Posterior vena cava (tissue), 2 donors: ENCODE data around the gene ZNF768. TPM values are rescaled to one million over a fixed set of nuclear protein-coding genes. Genes with fewer than 3 reads are reported as not detected.
"Not testable (repeated sequence)": the region's sequence is repeated elsewhere in the genome, so short reads cannot be mapped to it uniquely, and the experiment has no call there.

Experiments
- DNase-seq: peaks from one replicate; pipeline ENCODE4 v3.0.0-alpha.2; 2020; ENCODE audit warnings: low spot score
- intact Hi-C, 2 donors: fragments of 100-400 bp; cut with DNase I; formaldehyde crosslinking; loops; one replicate each; pipeline versions ENCODE4 v1.14.1 to v1.14.2; 2022 to 2023
- microRNA-seq, 2 donors: library from miRNA; unstranded; fragments of <30 nt; microRNA quantifications; one replicate each; pipeline ENCODE4 v1.2.0, GENCODE V29; 2020 to 2021; ENCODE audit warnings: borderline microRNAs expressed in 2 of 2
- total RNA-seq, 2 donors: library from RNA; stranded (reverse); fragmentation: NEBNext Ultra II Directional; extraction: Animal tissue kit (Norgen Biotek cat#: 25700); gene quantifications; one replicate each; pipeline ENCODE4 v1.2.1, GENCODE V29; 2021
- donor health status: DM: yes; HTN: yes; CAD: no.
- donor health status: DM: yes; HTN: yes; CAD: no.

The ZNF768 gene
- total RNA-seq, 2 donors from 2014 or later = 21.9 to 27.3 TPM

DNA sequence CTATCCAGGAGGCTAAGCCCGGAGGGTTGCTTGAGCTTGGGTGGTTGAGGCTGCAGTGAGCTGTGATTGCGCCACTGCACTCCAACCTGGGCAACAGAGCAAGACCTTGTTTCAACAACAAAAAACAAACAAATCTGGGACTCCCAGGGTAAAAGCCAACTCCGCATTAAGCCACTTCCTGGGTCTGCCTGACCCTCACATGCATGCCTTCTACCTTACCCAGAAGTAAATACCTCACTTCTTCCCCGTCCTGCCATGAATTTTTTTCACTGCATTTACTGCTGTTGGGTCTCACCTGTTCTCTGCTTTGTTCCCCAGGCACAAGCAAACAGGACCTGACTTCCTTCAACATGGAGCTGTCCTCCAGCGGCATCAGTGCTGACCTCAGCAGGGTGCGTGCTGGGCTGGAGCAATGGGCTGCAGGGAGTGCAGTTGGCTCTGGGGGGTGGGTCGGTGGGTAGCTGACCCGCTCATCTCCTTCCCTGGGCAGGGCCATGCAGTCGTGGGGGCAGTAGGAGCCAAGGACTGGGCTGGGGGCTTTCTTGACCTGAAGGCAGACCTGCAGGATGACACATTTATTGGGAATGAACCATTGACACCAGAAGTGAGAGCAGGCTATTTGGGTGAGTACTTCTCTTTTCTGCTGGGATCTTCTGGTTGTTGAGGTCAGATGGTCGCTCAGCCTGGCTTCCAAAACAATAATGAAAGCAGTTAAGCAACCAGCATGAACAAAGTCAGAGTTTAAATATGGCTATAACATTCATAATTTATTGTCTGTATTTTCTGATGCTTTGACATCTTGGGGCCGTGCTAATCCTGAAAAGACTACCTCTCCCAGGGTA lies 37.4 kb downstream of the ZNF768 start:
- intact Hi-C loops = no loop called here
- no peak for DNase-seq

DNA sequence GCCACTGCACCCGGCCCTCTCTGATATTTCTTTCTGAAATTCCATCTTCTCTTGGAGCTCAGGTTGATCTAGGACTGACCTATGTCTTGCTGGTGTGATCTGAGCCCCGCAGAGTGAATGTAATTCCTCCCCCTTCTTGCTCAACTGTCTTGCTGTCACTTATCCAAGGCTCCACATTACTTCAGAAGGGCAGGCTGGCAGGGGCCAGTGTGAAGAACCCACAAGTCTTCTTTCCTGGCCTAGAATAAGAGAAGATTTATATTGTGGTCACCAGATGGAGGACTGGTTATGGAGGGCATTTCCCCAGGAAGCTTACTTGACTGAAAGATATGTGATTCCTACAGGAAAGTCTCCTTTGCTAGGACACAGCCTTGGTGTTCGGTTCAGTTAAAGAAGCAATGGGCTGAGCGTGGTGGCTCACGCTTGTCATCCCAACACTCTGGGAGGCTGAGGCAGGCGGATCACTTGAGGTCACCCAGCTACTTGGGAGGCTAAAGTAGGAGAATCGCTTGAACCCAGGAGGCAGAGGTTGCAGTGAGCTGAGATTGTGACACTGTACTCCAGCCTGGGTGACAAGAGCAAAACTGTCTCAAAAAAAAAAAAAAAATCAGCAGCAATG lies 40.4 kb downstream of the ZNF768 start:
- DNase-seq = no peak
- intact Hi-C loops = no loop called here

DNA sequence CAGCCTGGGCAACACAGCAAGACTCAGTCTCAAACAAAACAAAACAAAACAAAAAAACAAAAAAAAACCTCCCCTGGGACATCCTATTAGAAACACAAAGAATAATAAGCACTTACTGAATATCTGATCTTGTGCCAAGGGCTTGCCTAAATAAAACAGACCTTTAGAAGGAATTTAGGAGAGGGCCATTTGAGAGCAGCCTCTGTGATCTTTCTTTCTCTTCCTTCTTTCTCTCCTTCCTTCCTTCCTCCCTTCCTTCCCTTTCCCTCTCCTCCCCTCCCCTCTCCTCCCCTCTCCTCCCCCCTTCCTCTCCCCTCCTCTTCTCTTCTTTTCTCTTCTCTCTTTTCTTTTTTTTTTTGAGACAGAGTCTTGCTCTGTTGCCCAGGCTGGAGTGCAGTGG lies 41.5 kb downstream of the ZNF768 start:
- no peak for DNase-seq
- intact Hi-C loops = no loop called here

DNA sequence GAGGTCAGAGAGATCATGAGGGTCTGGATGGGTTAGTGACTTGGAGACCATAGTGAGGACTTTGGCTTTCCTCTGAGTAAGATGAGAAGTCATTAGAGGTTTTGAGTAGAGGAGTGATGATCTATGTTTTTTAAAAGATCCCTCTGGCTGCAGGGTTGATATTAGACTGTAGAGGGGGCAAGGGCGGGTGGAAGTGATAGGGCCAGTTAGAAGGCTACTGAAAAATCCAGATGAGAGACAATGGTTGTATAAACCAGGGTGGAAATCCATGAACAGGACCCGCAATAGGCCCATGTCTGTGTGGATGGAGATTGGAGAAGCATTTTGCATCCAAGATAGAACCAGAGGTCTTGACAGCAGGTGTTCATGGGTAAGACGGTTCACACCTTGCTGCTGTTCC lies 44.0 kb downstream of the ZNF768 start:
- no peak for DNase-seq
- intact Hi-C loops = no loop called here

GRCh38 chr16:30481381-30481780 lies 45.0 kb downstream of the ZNF768 start:
- intact Hi-C loops = no loop called here
- DNase-seq = no peak

DNA sequence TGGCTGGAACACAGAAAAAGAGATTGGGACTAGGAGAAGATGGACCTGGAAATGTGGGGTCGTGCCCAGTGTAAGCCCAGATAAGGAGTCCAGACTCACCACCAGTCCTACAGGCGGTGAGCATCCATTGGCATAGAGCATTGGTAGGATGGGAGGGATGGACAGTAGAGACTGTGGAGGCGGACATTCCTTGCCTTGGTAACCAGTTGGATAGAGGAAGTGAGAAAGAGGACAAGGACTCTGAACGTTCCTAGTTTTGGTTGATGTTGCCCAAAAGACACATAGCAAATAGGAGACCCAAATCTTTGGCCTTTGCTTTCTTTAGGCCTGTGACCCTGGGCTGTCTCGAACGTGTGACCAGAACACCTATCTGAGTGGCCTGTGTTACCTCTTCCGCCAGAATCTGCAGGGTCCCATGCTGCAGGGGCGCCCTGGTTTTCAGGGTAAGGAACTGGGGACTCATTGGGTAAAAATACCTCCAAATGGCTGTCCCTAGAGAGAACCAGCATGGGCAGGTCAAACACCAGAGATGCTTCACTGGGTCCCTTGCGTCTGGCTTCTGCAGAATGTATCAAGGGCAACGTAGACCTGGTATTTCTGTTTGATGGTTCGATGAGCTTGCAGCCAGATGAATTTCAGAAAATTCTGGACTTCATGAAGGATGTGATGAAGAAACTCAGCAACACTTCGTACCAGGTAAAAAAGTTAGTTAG lies 47.4 kb downstream of the ZNF768 start:
- DNase-seq = no peak
- intact Hi-C loops = no loop called here

- intact Hi-C loops, DNase-seq: not testable (repeated sequence)
Measured at GRCh38 chr16:30477773-30478172, 48.6 kb downstream of the ZNF768 start.

- no peak for DNase-seq
- intact Hi-C loops = no loop called here
Measured at GRCh38 chr16:30476991-30477390, 49.4 kb downstream of the ZNF768 start.

DNA sequence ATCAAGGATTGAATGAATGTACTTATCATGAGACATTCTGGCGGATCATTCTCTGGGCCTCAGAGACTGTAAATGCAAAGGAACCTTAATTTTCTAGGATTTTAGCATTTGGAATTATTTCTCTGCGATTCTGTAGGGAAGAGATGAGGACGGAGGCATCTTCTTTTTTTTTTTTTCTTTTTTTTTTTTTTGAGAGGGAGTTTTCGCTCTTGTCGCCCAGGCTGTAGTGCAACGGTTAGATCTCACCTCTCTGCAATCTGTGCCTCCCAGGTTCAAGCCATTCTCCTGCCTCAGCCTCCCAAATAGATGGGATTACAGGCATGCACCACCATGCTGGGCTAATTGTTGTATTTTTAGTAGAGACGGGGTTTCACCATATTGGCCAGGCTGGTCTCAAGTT lies 51.7 kb downstream of the ZNF768 start:
- intact Hi-C loops = no loop called here
- no peak for DNase-seq

DNA sequence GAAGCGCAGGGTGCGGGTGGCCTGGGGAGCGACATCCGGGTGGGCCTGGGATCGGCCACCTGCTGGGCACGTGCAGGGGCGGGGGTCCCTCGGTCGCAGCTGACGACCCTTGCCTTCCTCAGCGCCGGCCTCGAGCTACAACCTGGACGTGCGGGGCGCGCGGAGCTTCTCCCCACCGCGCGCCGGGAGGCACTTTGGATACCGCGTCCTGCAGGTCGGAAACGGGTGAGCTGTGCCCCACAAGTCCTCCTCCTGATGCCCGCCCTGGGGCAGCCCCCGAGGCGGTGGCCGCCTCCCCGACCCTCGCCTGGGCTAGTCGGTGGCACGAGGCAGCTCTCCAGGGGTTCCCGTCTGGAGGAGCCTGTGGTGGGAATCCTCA lies 52.3 kb downstream of the ZNF768 start:
- intact Hi-C loops = no loop called here
- DNase-seq = no peak

Small RNA genes lying within 50 kb of the gene (microRNA-seq; reads per million reads assigned to microRNA genes)
- gene MIR4518 = 0 reads per million in 2 donors

Other genes starting within 250 kb of the ZNF768 start
- 10 to 100 TPM; 47.9 to 54.2 TPM for gene CD2BP2, start 171.3 kb downstream of the ZNF768 start, total RNA-seq
- 10 to 100 TPM; 27.8 to 29.8 TPM for gene TBC1D10B, start 156.1 kb downstream of the ZNF768 start, total RNA-seq
- not detected for gene MYL11, start 151.8 kb downstream of the ZNF768 start, total RNA-seq
- gene SEPTIN1, start 144.0 kb downstream of the ZNF768 start, total RNA-seq = 1 to 10 TPM; 1.6 to 3.0 TPM
- gene ZNF48, start 131.1 kb downstream of the ZNF768 start, total RNA-seq = 1 to 10 TPM; 6.2 to 6.5 TPM
- gene ZNF771, start 119.0 kb downstream of the ZNF768 start, total RNA-seq = 1 to 10 TPM; 5.6 to 6.1 TPM
- gene DCTPP1, start 96.5 kb downstream of the ZNF768 start, total RNA-seq = 10 to 100 TPM; 15.2 to 20.1 TPM
- gene SEPHS2, start 80.7 kb downstream of the ZNF768 start, total RNA-seq = 10 to 100 TPM; 31.5 to 32.5 TPM
- 1 to 10 TPM; 4.6 to 8.5 TPM for gene ITGAL, start 53.8 kb downstream of the ZNF768 start, total RNA-seq
- gene ZNF747, start 8.3 kb upstream of the ZNF768 start, total RNA-seq = 1 to 10 TPM; 9.6 to 9.8 TPM
- 1 to 10 TPM; 6.0 to 6.5 TPM for gene ZNF764, start 31.8 kb upstream of the ZNF768 start, total RNA-seq
- gene ZNF688, start 45.1 kb upstream of the ZNF768 start, total RNA-seq = 10 to 100 TPM in 1 of 2 donors, 1 to 10 TPM in 1; 8.8 to 10.8 TPM
- 10 to 100 TPM; 10.2 to 10.5 TPM for gene ZNF785, start 59.1 kb upstream of the ZNF768 start, total RNA-seq
- gene ZNF689, start 83.8 kb upstream of the ZNF768 start, total RNA-seq = 1 to 10 TPM; 6.9 to 7.1 TPM
- 10 to 100 TPM; 34.5 to 38.5 TPM for gene PRR14, start 124.4 kb upstream of the ZNF768 start, total RNA-seq
- gene FBRS, start 131.9 kb upstream of the ZNF768 start, total RNA-seq = 10 to 100 TPM; 42.3 to 42.5 TPM
- gene SRCAP, start 172.6 kb upstream of the ZNF768 start, total RNA-seq = 10 to 100 TPM; 41.4 to 44.9 TPM
- gene PHKG2, start 221.9 kb upstream of the ZNF768 start, total RNA-seq = 10 to 100 TPM; 13.0 to 13.9 TPM
- gene CFAP119, start 235.5 kb upstream of the ZNF768 start, total RNA-seq = 1 to 10 TPM; 1.2 TPM
- 10 to 100 TPM; 60.9 to 66.5 TPM for gene RNF40, start 235.8 kb upstream of the ZNF768 start, total RNA-seq